Activated CD8-positive, alpha-beta T cell treated with anti-CD3 and anti-CD28 coated beads, Interleukin-2, amount 10 ng/mL, durations not matched to agents 7 days and 5 days (primary cell): ENCODE data around the gene LSM2. TPM values are rescaled to one million over a fixed set of nuclear protein-coding genes. Genes with fewer than 3 reads are reported as not detected.
"Not testable (repeated sequence)": the region's sequence is repeated elsewhere in the genome, so short reads cannot be mapped to it uniquely, and the experiment has no call there.

Experiments used
- ATAC-seq: fragments of 150-1000 bp; cut with Tn5 transposase; one replicate; pipeline ENCODE4 v1.10.0; 2021; ENCODE audit warnings: moderate library complexity
- CTCF ChIA-PET: fragments of 350-600 bp; sonication (Branson Sonifier 250); formaldehyde crosslinking; loops from one replicate; lab custom pipeline; 2021; ENCODE audit warnings: antibody characterized with exemption; lab: Charles Lee
- POLR2A ChIA-PET: fragments of 350-600 bp; sonication (Branson Sonifier 250); formaldehyde crosslinking; loops from one replicate; lab custom pipeline; 2021; ENCODE audit warnings: antibody characterized with exemption; lab: Charles Lee
- DNase-seq: peaks from one replicate; pipeline ENCODE4 v3.0.0-alpha.2; 2020
- H3K27ac Mint-ChIP-seq: one replicate; pipeline ENCODE4 v1.8.0; 2021; ENCODE audit warnings: mild to moderate bottlenecking, mixed read lengths
- H3K27me3 Mint-ChIP-seq: one replicate; pipeline ENCODE4 v1.8.0; 2021; ENCODE audit warnings: low read depth, mixed read lengths
- H3K36me3 Mint-ChIP-seq: one replicate; pipeline ENCODE4 v1.8.0; 2021; ENCODE audit warnings: low read depth, mixed read lengths
- H3K4me1 Mint-ChIP-seq: one replicate; pipeline ENCODE4 v1.8.0; 2021; ENCODE audit warnings: low read depth, mixed read lengths
- H3K4me3 Mint-ChIP-seq: one replicate; pipeline ENCODE4 v1.8.0; 2021; ENCODE audit warnings: mild to moderate bottlenecking, mixed read lengths
- H3K9me3 Mint-ChIP-seq: one replicate; pipeline ENCODE4 v1.8.0; 2022; ENCODE audit warnings: mixed read lengths; ENCODE audit not compliant: insufficient read depth
- total RNA-seq, 2 experiments: library from RNA; stranded (reverse); gene quantifications; one replicate each; pipeline ENCODE4 v1.2.3, GENCODE V29; 2021

The LSM2 gene
- total RNA-seq, 2 experiments from 2014 or later, result 123 to 128 TPM

DNA sequence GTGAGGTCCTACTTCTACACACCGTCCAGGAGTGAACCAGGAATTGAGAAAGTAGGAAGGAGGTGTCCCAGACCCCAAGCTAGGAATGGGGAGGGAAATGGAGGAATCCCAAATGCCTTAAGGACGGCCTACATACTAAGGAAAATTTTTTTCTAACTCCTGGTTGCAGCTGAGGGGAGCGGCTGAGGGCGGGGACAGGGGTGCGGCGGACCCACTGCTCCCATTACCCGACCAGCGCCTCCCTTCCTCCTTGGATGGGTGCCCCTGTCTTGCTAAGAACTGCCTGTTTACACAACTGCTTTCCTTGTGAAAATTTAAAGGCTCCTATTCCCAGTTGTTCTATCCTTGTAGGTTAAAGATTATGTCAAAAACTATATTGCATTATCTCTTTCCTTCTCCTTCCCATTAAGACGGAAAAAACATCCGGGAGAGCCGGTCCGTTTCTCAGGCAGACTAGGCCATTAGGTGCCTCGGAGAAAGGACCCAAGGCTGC is 20.1 kb upstream of the LSM2 start:
- DNase-seq (peak; percentile 51), ATAC-seq (peak; percentile 6)
- Mint-ChIP-seq H3K9me3 (no peaks in the 10 kb centered on the region), H3K27ac (peak overlapping the region; percentile 93), H3K27me3 (no peaks in the 10 kb centered on the region), H3K4me1 (peaks cover 57% of the 10 kb centered on the region), H3K4me3 (peak overlapping the region; percentile 86), H3K36me3 (peaks cover 27% of the 10 kb centered on the region)
- CTCF ChIA-PET, result interaction anchor here (0.8 to 2.8 kb wide), 15 partner anchors 12 to 175 kb away, joined by 3 to 17 read pairs (median 4); partner anchors contain the start of genes ABHD16A, CLIC1, DDAH2 and HSPA1A
- POLR2A ChIA-PET, result interaction anchor here (0.6 to 3.4 kb wide), 17 partner anchors 9 to 234 kb away, joined by 3 to 33 read pairs (median 3); partner anchors contain the start of genes ABHD16A, BAG6, CLIC1 and CSNK2B

DNA sequence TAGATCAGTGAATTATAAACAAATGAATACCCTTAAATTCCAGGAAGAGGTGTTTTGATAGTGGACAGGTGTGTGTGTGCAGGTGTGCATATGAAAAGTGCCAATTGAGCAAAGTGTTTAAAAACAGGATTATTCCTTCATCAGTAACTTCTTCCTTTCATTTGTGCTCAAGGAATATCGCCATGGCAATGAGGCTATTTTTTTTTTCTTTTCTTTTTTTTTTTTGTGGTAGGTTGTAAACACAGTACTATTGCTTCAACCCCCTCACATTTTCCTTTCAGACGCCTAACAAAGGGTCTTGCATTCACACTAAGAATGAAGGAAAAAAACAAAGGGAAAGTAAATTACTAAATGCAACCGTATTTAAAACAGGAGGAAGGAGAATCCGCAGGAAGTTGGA is 18.8 kb upstream of the LSM2 start:
- H3K27me3 Mint-ChIP-seq, result no peaks in the 10 kb centered on the region
- DNase-seq, result no peak

DNA sequence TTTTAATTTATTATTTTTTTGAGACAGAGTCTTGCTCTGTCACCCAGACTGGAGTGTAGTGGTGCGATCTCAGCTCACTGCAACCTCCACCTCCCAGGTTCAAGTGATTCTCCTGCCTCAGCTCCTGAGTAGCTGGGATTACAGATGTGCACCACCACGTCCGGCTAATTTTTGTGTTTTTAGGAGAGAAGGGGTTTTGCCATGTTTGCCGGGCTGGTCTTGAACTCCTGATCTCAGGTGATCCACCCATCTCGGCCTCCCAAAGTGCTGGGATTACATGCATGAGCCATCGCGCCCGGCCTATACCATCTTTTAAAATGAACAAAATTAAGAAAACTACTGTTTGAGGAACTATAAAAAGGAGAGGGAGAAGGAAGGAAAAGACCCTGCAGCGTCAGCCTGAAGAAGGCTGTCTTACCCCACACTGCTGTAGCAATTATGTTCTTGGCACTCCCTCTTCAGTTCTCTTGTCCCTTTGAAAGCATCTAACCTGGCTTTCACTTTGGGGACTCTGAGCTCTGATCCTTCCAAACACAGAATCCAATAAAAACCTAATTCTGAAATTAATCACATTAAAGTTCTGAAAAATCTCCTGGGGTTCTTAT is 16.9 kb upstream of the LSM2 start:
- H3K27me3 Mint-ChIP-seq, DNase-seq, H3K27ac Mint-ChIP-seq, ATAC-seq, H3K9me3 Mint-ChIP-seq, H3K4me3 Mint-ChIP-seq: not testable (repeated sequence)
- peaks cover 12% of the 10 kb centered on the region for H3K36me3 Mint-ChIP-seq
- peaks cover 64% of the 10 kb centered on the region for H3K4me1 Mint-ChIP-seq
- POLR2A ChIA-PET, result interaction anchor here (2.4 kb wide), 1 partner anchor 84 kb away, joined by 9 read pairs; the partner anchor contains the start of gene MSH5
- CTCF ChIA-PET, result interaction anchor here (1.0 to 1.3 kb wide), 2 partner anchors 40 to 94 kb away, joined by 3 read pairs; partner anchors contain the start of gene DDAH2

More for the DNA sequence above, 18.8 kb upstream of the LSM2 start:
- Mint-ChIP-seq H3K36me3 (peaks cover 20% of the 10 kb centered on the region), H3K4me1 (peaks cover 53% of the 10 kb centered on the region), H3K27ac (peak overlapping the region; percentile 52), H3K9me3 (no peaks in the 10 kb centered on the region), H3K4me3 (peak overlapping the region; percentile 86)
- CTCF ChIA-PET, result interaction anchor here (0.6 to 2.8 kb wide), 5 partner anchors 8 to 241 kb away, joined by 3 to 17 read pairs (median 3); partner anchors contain the start of genes LSM2 and MSH5
- ATAC-seq, result no peak
- POLR2A ChIA-PET, result interaction anchor here (3.4 kb wide), 1 partner anchor 161 kb away, joined by 17 read pairs; the partner anchor contains the start of genes CSNK2B and GPANK1

DNA sequence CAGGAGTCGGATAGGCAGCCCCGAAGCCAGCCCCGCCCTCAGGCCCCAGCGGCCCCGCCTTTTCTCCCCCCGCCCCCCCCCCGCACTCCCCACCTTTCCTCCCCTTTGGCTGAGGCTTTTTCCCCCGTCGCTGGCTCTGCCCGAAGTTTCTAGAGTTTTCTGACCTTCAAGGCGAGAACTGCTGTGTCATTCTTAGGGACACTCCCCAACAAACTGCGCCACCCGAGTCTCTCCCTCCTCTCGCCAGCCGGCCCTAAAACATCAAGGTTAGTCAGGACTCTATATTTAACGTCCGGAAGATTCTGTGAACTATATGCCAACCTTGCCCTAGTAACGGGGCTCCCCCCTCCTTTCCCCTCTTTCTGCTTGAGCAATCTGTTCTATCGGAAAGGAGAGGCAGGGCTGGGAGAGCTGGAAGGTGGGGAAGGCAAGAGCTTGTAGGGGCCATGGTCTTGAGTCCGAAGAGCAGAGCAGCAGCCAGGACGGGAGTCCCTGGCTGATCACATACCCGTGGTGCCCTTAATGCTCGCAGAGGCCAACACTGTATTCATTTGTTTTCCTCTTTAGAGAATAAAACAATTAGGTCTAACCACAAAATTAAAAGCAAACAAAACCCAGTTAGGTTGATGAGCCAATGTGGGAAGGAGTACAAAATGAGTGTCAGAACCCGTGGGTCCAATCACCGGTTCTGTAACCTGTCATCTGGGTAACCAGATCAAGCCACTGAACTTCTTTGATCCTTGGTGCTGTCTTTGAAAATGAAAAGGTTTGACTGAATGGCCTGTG is 15.5 kb upstream of the LSM2 start:
- no peaks in the 10 kb centered on the region for H3K27me3 Mint-ChIP-seq
- ATAC-seq (peak; percentile 26), DNase-seq (peak; percentile 68)
- POLR2A ChIA-PET, result interaction anchor here (0.7 to 2.4 kb wide), 6 partner anchors 12 to 87 kb away, joined by 3 to 9 read pairs (median 3); partner anchors contain the start of genes CLIC1, LSM2, MSH5 and VARS1
- CTCF ChIA-PET, result interaction anchor here (0.7 to 1.6 kb wide), 4 partner anchors 26 to 93 kb away, joined by 3 to 5 read pairs (median 4); partner anchors contain the start of genes DDAH2 and VARS1
- H3K27ac Mint-ChIP-seq, result peak overlapping the region; percentile 88
- peaks cover 22% of the 10 kb centered on the region for H3K36me3 Mint-ChIP-seq
- H3K4me3 Mint-ChIP-seq, result peak overlapping the region; percentile 87
- H3K4me1 Mint-ChIP-seq, result peaks cover 78% of the 10 kb centered on the region
- no peaks in the 10 kb centered on the region for H3K9me3 Mint-ChIP-seq

DNA sequence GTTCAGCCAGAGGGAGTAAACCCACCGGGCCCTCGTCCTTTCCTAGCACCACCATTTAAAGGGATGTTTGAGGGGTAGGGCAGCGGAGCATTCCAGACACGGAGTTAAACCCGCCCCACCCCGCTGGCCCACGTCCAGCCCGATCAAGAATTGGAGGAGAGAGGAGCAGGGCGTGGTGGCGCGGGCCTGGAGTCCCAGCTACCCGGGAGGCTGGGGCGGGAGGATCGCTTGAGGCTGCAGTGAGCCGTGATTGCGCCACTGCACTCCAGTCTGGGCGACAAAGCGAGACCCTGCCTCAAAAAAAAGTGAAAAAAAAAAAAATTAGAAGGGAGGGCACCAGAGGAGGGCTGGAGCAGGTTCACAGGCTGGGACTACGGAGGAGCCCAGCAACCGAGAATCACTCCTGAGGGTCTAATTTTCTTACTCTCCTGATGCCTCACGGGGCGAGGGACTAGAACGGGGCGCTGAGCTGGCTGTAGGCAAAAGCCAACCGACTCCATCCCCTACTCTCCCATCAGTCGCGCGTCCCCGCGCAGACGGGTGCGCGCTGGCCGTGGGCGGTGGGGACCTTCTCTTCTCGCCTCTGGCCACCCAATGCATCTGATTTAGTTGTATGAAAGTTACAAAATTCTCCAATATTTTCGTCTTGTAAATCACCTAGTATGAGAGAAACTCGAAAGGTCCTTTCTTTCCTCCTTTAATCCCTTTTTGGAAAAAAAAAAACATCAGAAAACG is 14.7 kb upstream of the LSM2 start:
- CTCF ChIA-PET, result interaction anchor here (1.6 kb wide), 1 partner anchor 51 kb away, joined by 5 read pairs; no protein-coding TSS in a partner anchor
- Mint-ChIP-seq H3K27me3 (no peaks in the 10 kb centered on the region), H3K27ac (peak overlapping the region; percentile 88), H3K4me3 (peak overlapping the region; percentile 87), H3K4me1 (peaks cover 70% of the 10 kb centered on the region), H3K36me3 (peaks cover 22% of the 10 kb centered on the region), H3K9me3 (no peaks in the 10 kb centered on the region)
- POLR2A ChIA-PET, result interaction anchor here (1.2 to 2.4 kb wide), 5 partner anchors 12 to 86 kb away, joined by 3 to 9 read pairs (median 3); partner anchors contain the start of genes CLIC1, LSM2, MSH5 and VARS1
- peak; percentile 24 for ATAC-seq
- DNase-seq, result peak; percentile 58

DNA sequence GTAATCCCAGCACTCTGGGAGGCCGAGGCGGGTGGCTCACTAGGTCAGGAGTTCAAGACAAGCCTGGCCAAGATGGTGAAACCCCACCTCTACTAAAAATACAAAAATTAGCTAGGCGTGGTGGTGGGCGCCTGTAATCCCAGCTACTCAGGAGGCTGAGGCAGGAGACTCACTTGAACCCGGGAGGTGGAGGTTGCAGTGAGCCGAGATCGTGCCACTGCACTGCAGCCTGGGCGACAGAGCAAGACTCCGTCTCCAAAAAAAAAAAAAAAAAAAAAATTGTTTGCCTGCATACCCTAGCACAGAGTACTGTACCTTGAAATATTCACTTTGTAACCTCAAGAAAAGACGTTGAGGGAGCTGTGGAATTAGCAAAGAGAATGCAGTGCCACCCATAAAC is 13.6 kb upstream of the LSM2 start:
- peaks cover 62% of the 10 kb centered on the region for H3K4me1 Mint-ChIP-seq
- CTCF ChIA-PET, result interaction anchor here (1.1 to 4.0 kb wide), 4 partner anchors 13 to 93 kb away, joined by 3 to 14 read pairs (median 8); partner anchors contain the start of gene LSM2
- H3K27ac Mint-ChIP-seq, ATAC-seq, POLR2A ChIA-PET, H3K27me3 Mint-ChIP-seq, H3K9me3 Mint-ChIP-seq, DNase-seq: not testable (repeated sequence)
- peaks cover 20% of the 10 kb centered on the region for H3K36me3 Mint-ChIP-seq
- peak overlapping the region; percentile 87 for H3K4me3 Mint-ChIP-seq

DNA sequence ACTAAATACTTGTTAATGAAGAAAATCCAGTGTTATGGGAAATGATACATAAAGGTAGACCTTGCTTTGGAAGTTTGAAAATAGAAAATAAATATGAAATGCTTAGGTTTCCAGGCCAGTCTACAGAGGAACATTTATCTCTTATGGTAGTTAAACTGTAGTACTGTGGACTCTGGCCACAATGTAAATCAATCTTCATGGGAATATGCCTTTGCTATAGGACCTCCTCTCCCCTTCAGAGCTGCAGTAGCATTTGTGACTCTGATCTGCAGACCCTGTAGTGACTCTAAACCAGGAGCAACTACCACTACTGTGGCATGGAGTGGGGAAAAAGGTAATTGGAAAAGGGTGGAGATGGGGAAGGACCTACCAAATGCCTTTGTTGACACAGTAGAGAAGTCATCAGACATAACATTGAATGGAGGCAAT is 13.1 kb upstream of the LSM2 start:
- Mint-ChIP-seq H3K4me1 (peaks cover 60% of the 10 kb centered on the region), H3K4me3 (peak overlapping the region; percentile 19), H3K27ac (peak overlapping the region; percentile 8), H3K9me3 (no peaks in the 10 kb centered on the region), H3K36me3 (peaks cover 16% of the 10 kb centered on the region), H3K27me3 (no peaks in the 10 kb centered on the region)
- DNase-seq (no peak), ATAC-seq (no peak)
- ChIA-PET POLR2A (no interaction called here), CTCF (interaction anchor here (1.1 to 4.0 kb wide), 5 partner anchors 10 to 93 kb away, joined by 3 to 14 read pairs (median 6); partner anchors contain the start of gene LSM2)

DNA sequence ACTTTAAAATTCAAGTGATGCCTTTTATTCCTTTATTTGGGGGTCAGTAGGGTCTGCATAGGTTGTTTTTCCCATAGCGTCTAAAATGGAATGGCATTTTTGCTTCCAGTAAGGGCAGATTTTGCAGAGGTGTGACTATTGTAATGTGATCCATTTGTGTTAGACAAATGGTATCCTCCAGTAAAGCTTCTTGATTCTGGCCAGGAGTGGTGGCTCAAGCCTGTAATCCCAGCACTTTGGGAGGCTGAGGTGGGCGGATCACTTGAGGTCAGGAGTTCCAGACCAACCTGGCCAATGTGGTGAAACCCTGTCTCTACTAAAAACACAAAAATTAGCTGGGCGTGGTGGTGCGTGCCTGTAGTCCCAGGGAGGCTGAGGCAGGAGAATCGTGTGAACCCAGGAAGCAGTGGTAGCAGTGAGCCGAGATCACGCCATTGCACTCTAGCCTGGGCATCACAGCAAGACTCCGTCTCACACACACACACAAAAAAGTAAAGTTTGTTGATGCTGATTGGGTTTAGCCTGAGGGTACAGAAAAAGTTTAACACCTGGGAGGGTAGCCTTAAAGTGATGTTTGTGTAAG is 11.3 kb upstream of the LSM2 start:
- Mint-ChIP-seq H3K4me1 (peaks cover 58% of the 10 kb centered on the region), H3K36me3 (peaks cover 13% of the 10 kb centered on the region), H3K4me3 (peak overlapping the region; percentile 96), H3K27ac (peak overlapping the region; percentile 94)
- not testable (repeated sequence) for H3K27me3 Mint-ChIP-seq, ATAC-seq, H3K9me3 Mint-ChIP-seq
- ChIA-PET POLR2A (interaction anchor here (0.9 to 2.1 kb wide), 13 partner anchors 8 to 238 kb away, joined by 3 to 21 read pairs (median 5); partner anchors contain the start of genes CLIC1, HSPA1B, LSM2 and MSH5), CTCF (interaction anchor here (0.7 to 4.0 kb wide), 14 partner anchors 8 to 238 kb away, joined by 3 to 14 read pairs (median 6); partner anchors contain the start of genes BAG6, CLIC1, LSM2 and MSH5)
- DNase-seq, result peak; percentile 48

DNA sequence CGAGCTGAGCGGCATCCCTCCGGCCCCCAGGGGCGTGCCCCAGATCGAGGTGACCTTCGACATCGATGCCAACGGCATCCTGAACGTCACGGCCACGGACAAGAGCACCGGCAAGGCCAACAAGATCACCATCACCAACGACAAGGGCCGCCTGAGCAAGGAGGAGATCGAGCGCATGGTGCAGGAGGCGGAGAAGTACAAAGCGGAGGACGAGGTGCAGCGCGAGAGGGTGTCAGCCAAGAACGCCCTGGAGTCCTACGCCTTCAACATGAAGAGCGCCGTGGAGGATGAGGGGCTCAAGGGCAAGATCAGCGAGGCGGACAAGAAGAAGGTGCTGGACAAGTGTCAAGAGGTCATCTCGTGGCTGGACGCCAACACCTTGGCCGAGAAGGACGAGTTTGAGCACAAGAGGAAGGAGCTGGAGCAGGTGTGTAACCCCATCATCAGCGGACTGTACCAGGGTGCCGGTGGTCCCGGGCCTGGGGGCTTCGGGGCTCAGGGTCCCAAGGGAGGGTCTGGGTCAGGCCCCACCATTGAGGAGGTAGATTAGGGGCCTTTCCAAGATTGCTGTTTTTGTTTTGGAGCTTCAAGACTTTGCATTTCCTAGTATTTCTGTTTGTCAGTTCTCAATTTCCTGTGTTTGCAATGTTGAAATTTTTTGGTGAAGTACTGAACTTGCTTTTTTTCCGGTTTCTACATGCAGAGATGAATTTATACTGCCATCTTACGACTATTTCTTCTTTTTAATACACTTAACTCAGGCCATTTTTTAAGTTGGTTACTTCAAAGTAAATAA is 10.6 kb upstream of the LSM2 start:
- ATAC-seq, result peak; percentile 28
- peak overlapping the region; percentile 94 for H3K27ac Mint-ChIP-seq
- H3K4me3 Mint-ChIP-seq, result peak overlapping the region; percentile 96
- ChIA-PET CTCF (interaction anchor here (0.7 to 4.0 kb wide), 13 partner anchors 9 to 237 kb away, joined by 3 to 14 read pairs (median 5); partner anchors contain the start of genes BAG6, CLIC1, LSM2 and MSH5), POLR2A (interaction anchor here (0.6 to 2.1 kb wide), 15 partner anchors 9 to 360 kb away, joined by 3 to 21 read pairs (median 4); partner anchors contain the start of genes CLIC1, HSPA1B, LSM2 and MSH5)
- DNase-seq, result peak; percentile 56
- H3K9me3 Mint-ChIP-seq, H3K27me3 Mint-ChIP-seq: not testable (repeated sequence)
- H3K4me1 Mint-ChIP-seq, result peaks cover 57% of the 10 kb centered on the region
- peaks cover 13% of the 10 kb centered on the region for H3K36me3 Mint-ChIP-seq
